NCI-H2081 (cell line): ENCODE data around the gene RUNX1.

Experiments
- DNase-seq, 2 experiments: peaks; one replicate each; lab custom pipeline; 2025; lab: John Stamatoyannopoulos, UW

Gene RUNX1

DNA sequence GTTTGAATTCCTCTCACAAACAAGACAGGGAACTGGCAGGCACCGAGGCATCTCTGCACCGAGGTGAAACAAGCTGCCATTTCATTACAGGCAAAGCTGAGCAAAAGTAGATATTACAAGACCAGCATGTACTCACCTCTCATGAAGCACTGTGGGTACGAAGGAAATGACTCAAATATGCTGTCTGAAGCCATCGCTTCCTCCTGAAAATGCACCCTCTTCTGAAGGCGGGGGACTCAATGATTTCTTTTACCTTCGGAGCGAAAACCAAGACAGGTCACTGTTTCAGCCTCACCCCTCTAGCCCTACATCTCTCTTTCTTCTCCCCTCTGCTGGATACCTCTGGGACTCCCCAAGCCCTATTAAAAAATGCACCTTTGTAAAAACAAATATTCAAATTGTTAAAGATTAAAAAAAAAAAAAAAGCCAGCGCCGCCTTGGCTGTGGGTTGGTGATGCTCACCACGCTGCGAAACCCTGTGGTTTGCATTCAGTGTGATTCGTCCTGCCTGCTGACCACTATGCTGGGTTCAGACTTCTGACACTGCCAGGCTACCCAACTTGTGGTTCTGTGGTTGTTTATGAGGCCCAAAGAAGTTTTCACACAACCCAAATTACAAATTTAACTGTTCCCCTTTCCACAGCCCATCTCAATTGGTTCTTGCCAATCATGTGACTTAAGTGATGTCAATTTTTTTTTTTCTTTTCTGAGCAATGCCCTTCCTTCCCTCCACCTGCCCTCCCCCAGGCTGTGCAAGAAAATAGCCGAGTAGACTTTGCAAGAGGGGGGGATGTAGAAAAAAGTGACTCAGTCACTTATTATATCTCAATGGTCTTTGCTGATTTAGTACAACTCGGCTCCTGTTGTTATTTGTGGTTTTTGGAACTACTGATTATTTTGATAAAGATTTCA is at the start of gene RUNX1:
Gene RUNX1 (minus strand): TSS at position 597 of the 912 bp plus-strand sequence.
- DNase-seq = no peak

- DNase-seq = no peak
Observed at GRCh38 chr21:35097525-35097924, 48.4 kb upstream of the RUNX1 start.

GRCh38 chr21:35096959-35097358 is 47.9 kb upstream of the RUNX1 start:
- no peak for DNase-seq

DNA sequence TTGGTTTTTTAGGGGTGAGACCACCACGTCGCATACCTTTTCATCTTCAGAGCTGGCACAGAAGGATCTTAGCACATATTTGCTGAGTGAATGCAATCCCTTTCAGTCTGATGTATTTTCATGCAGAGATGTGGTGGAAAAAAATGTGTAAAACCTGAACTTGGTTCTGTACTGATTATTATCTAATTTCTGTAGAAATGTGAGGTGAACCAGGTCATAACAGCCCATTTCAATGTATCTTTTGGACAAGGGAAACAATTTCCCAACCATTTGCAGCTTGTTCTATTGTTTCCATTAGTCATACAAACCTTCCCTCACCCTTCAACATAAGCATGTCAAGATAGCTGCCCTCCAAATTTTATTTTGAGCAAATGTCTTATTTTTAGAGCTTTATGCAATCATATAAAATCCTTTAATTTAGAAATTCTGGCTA is 46.8 kb upstream of the RUNX1 start:
- DNase-seq = no peak

- no peak for DNase-seq
Observed at GRCh38 chr21:35093514-35093913, 44.4 kb upstream of the RUNX1 start.

DNA sequence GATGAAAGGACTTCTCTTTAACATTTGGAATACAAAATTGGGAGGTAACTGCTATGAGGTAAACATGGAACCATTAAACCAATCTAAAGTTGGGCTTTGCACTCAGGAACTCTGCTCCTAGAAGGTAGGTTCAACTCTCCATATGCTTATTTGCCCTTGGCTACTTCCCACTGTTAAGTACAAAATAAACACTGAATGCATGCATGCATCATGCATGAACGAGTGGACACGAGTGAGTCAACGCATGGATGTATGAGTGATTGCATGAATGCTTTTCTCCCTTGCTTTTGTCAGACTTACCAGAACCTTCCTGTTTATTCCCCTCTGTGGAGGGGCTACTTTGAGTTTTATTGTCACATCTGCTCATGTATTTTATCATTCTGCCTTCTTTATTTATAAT is 42.4 kb upstream of the RUNX1 start:
- DNase-seq = no peak

DNA sequence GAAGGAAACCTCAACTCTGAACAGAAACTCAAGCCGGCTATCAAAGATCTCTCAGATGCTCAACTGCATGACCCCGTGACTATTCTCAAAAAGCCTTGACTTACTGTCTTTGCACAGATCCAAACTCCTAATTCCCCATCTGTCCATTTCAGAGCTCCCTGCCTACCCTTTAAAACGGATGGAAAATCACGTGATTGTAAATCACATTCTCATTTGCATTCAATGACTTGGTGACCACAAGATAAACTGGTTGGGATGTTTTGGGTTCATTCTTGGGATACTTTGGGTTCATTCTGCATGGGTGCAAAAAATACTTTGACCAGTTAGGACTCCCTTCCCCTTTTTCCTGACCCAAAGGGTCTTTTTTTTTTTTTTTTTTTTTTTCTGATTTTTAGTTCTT is 41.3 kb upstream of the RUNX1 start:
- no peak for DNase-seq

GRCh38 chr21:35088319-35088771 is 39.2 kb upstream of the RUNX1 start:
- DNase-seq = no peak

- no peak for DNase-seq
Observed at GRCh38 chr21:35086357-35086756, 37.3 kb upstream of the RUNX1 start.

DNA sequence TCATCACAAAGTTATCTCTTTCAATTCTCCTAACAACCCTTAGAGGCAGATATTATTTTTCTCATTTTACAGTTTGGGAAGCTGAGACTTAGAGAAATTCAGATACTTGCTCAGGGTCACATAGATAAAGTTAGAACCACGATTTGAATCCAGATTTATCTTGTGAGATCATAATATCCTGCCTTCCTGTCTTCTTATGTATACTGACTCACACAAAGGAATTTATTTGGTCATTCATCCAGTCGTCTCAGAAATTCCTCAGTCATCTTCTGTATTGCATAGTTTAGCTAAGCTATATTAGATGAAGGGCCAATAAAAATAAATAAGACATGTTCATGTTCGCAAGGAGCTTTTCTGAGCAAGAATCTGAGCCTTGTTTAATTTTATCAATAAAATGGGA is 35.8 kb upstream of the RUNX1 start:
- DNase-seq = no peak

- no peak for DNase-seq
Observed at GRCh38 chr21:35083246-35083645, 34.1 kb upstream of the RUNX1 start.

DNA sequence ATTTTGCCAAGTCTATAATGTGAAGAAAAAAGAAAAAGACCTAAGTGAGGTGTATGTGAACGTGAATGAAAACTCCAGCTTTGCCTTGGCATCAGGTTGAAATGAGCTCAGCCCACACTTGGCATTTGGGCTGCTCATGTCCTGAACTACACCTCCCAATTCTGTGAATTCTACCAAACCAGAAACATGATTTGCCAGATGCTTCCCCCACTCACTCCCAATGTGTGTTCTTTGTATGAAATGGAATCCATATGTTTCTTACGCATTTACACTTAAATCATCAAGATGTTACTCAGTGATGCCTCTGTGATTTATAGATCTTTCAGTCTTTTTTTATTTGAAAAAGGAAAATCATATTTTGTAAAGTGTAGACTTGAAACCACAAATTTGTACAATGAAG is 32.8 kb upstream of the RUNX1 start:
- DNase-seq = no peak

DNA sequence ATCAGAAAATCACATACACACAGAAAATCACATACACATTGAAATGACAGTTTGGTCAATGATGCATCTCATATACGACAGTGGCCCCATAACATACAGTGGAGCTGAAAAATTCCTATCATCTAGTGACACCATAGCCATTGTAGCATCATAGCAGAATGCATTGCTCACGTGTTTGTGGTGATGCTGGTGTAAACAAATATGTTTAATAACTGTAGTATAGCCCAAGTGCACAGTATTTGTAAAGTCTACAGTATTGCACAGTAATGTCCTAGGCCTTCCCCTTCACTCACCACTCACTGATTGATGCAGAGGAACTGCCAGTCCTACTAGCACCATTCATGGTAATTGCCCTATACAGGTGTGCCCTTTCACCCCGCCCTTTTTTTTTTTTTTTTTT is 30.1 kb upstream of the RUNX1 start:
- no peak for DNase-seq

- DNase-seq = no peak
Observed at GRCh38 chr21:35077975-35078374, 28.9 kb upstream of the RUNX1 start.

- no peak for DNase-seq
Observed at GRCh38 chr21:35077466-35077865, 28.4 kb upstream of the RUNX1 start.

DNA sequence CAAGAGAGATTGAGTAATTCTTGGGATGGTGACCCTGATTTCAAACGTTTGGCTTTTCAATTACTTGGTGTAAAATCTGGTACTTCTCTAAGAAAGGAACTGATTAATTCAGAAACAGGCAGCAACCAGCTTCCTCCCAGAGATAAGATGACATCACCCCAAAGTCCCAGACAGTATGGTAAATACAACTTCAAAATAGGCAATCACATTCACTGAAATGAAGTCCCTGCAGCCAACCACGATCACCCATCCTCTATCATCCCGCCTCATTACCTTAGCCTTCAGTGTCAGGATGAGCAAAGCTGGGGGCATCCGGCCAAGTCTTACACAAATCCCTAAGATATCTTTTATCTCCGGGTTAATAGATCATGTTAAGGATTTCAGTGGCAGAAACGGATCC is 26.4 kb upstream of the RUNX1 start:
- no peak for DNase-seq

GRCh38 chr21:35072960-35073359 is 23.9 kb upstream of the RUNX1 start:
- no peak for DNase-seq

DNA sequence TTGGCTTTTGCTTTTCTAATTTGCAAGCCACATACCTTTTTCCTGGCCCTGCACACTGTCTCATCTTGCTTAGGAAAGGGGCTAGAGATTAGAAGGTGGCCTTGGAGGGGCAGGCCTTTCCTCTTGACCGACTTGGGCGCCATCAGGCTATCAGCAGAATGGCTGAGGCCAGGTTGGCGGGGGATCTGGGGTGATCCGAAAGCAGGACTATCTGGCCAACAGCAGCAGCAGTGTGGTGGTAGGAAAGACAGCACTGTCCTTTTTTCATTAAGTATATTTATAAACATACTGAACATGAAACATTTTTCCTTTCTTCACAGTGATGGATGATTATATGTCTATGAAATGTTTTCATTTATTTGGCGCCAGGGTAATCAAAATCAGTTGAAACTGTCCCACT is 23.5 kb upstream of the RUNX1 start:
- DNase-seq = no peak

DNA sequence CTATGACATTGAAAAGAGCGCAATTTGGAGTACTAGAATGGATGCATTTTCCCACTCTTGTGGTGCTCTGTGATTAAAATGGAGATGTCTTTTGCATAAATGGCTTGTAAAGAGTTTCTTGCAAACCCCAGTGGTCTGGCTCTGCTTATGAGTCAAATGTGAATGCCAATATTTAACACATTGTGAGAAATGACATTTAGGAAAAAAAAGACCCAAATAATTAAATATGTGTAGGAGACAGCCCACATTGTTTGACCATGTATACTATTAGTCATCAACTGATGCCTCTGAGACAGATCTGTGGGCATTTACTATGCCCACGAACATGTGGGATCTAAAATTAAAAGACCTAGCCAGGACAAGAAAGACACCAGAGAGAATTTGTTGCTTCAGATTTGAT is 22.2 kb upstream of the RUNX1 start:
- DNase-seq = no peak

GRCh38 chr21:35070436-35070835 is 21.3 kb upstream of the RUNX1 start:
- no peak for DNase-seq

GRCh38 chr21:35066824-35067223 is 17.7 kb upstream of the RUNX1 start:
- DNase-seq = no peak

DNA sequence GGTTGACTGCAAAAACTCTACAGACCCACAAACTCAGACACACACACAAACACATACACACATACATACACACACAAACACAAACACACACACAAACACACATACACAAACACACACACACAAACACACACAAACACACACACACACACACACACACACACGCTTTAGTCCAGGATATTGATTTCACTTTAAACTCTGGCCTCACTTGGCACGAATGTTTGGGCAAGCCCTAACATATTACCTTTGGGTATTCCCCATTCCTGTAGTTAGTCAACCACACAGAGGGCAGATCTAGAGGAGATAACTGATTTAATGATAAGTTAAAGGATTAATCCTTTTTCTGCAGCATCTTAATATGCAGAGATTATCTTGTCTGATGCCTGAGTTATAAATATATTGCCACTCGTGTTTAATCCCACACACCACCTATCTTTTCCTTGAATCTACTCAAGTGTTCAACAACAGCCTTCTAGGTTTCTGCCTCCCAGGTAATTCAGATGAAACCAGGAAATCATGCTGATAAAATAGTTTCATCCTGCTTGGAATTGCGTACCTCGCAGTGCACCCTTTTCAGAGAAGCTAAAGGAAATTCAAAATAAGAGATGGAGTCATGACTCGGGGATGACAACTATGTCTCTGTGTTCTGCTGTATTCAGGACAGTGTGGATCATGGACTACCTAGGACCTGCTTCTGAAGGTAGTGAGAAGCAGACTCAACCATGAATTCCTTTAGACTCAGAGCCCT is 14.5 kb upstream of the RUNX1 start:
- no peak for DNase-seq

DNA sequence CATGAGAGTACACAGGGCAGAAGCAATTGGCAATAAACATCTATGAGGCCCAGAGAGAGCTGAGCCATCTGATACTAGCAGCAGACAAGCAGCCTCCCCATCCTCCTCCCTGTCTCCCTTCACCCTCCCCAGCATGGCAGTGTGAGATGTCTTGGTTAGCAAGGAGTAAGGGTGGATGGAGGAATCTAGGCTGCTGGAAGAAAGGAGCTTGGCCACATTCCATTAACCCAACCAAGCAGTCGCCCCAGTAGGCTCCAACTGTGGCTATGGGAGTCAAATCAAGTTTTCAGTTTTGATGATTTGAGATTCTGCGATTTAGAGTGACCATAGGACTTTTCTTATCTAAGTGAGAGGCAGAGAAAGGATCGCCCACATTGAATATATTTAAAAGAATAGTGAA is 12.9 kb upstream of the RUNX1 start:
- DNase-seq = no peak
